HL-60 (cell line): ENCODE results near the gene ZNF185.
"Not testable (repeated sequence)": the region's sequence is repeated elsewhere in the genome, so short reads cannot be mapped to it uniquely, and the experiment has no call there.

ENCODE experiments used
- DNase-seq, 2 experiments: peaks; one replicate each; pipeline ENCODE4 v3.0.0-alpha.2; 2010 to 2020; ENCODE audit warnings: low read depth in 1 of 2, low spot score in 1 of 2
- H3K27ac ChIP-seq: fragments of 250-450 bp; sonication (Bioruptor Pico); replicated peaks from 2 replicates; pipeline ENCODE4 v1.5.1; 2020; ENCODE audit warnings: mild to moderate bottlenecking, moderate library complexity
- H3K27me3 ChIP-seq: fragments of 250-450 bp; sonication (Bioruptor Pico); 2 replicates; pipeline ENCODE4 v1.5.1; 2021; ENCODE audit warnings: mild to moderate bottlenecking, moderate library complexity; ENCODE audit not compliant: insufficient read depth, poor library complexity, severe bottlenecking
- H3K4me3 ChIP-seq: replicated peaks from 2 replicates; pipeline ENCODE4 v1.5.1; 2011; ENCODE audit warnings: mild to moderate bottlenecking, control low read depth, low read length; ENCODE audit not compliant: insufficient read depth
- GABPA ChIP-seq: IDR thresholded peaks from 2 replicates; pipeline ENCODE4 v1.6.1; 2012; ENCODE audit warnings: low read depth
- POLR2AphosphoS5 ChIP-seq: IDR thresholded peaks from 2 replicates; pipeline ENCODE4 v1.6.1; 2012; ENCODE audit warnings: low read depth
- SPI1 ChIP-seq: IDR thresholded peaks from 2 replicates; pipeline ENCODE4 v1.6.1; 2012; ENCODE audit warnings: low read depth, mild to moderate bottlenecking, borderline replicate concordance
- TF ChIP-seq, protein P1 (sequence below): IDR thresholded peaks from 2 replicates; pipeline ENCODE4 v1.6.1; 2012; ENCODE audit warnings: low read depth; ENCODE audit not compliant: insufficient replicate concordance
- TF ChIP-seq, protein P2 (sequence below): IDR thresholded peaks from one replicate; pipeline ENCODE4 v1.5.1; 2011; ENCODE audit warnings: low read length, control low read depth, inconsistent platforms; ENCODE audit not compliant: insufficient read depth

ZNF185 gene

DNA sequence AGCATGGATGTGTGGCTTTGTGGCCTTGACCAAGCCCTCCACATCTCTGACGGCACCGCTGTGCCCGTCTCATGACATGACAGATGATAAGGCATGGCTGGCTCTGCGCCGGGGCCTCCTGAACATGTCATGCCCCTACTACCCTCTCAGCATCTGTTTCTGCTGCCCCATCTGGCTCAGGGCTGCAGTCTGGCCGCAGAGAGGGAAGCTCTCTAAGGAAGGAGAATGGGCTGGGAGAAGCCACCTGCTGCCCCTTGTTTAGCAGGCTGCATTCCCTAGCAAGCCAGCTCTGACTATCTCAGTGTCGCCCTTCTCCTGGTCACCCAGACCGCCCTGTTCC lies 7.2 kb downstream of the ZNF185 start:
- H3K27ac ChIP-seq, result no peak overlapping the region
- no peaks in the 10 kb centered on the region for H3K27me3 ChIP-seq
- TF ChIP-seq SPI1, result no peak
- TF ChIP-seq, protein P1, sequence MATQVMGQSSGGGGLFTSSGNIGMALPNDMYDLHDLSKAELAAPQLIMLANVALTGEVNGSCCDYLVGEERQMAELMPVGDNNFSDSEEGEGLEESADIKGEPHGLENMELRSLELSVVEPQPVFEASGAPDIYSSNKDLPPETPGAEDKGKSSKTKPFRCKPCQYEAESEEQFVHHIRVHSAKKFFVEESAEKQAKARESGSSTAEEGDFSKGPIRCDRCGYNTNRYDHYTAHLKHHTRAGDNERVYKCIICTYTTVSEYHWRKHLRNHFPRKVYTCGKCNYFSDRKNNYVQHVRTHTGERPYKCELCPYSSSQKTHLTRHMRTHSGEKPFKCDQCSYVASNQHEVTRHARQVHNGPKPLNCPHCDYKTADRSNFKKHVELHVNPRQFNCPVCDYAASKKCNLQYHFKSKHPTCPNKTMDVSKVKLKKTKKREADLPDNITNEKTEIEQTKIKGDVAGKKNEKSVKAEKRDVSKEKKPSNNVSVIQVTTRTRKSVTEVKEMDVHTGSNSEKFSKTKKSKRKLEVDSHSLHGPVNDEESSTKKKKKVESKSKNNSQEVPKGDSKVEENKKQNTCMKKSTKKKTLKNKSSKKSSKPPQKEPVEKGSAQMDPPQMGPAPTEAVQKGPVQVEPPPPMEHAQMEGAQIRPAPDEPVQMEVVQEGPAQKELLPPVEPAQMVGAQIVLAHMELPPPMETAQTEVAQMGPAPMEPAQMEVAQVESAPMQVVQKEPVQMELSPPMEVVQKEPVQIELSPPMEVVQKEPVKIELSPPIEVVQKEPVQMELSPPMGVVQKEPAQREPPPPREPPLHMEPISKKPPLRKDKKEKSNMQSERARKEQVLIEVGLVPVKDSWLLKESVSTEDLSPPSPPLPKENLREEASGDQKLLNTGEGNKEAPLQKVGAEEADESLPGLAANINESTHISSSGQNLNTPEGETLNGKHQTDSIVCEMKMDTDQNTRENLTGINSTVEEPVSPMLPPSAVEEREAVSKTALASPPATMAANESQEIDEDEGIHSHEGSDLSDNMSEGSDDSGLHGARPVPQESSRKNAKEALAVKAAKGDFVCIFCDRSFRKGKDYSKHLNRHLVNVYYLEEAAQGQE, result no peak
- no peak for TF ChIP-seq POLR2AphosphoS5
- TF ChIP-seq, protein P2, sequence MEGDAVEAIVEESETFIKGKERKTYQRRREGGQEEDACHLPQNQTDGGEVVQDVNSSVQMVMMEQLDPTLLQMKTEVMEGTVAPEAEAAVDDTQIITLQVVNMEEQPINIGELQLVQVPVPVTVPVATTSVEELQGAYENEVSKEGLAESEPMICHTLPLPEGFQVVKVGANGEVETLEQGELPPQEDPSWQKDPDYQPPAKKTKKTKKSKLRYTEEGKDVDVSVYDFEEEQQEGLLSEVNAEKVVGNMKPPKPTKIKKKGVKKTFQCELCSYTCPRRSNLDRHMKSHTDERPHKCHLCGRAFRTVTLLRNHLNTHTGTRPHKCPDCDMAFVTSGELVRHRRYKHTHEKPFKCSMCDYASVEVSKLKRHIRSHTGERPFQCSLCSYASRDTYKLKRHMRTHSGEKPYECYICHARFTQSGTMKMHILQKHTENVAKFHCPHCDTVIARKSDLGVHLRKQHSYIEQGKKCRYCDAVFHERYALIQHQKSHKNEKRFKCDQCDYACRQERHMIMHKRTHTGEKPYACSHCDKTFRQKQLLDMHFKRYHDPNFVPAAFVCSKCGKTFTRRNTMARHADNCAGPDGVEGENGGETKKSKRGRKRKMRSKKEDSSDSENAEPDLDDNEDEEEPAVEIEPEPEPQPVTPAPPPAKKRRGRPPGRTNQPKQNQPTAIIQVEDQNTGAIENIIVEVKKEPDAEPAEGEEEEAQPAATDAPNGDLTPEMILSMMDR, result no peak
- TF ChIP-seq GABPA, result no peak
- H3K4me3 ChIP-seq, result no peak overlapping the region
- no peak for DNase-seq

DNA sequence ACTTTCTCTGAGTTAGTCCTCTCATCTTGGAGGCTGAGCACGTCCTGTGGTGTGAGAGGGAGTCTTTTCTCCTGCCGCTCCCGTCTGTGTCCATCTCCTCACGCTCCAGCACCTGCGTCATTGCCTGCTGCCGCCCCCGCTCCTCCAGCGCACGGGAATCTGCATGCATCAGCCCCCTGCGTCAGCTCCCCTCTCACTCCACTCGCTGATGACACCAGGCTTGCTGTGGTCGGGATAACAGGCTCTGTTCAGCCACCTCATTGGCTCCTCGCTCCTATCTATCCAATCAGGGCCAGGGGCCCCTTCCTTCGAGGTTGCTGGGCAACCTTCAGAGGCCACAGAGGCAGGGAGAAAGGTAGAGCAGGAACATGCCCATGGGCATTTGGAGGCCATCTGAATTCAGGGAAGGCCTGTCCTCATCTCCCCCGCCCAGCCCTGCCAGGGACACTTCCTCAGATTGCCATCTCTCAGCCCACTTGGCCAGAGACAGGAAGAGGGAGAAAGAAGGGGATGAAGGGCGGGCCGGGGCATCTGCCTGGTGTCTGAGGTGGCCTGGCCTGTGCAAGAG lies 9.3 kb downstream of the ZNF185 start:
- DNase-seq, result no peak
- Histone ChIP-seq H3K27ac (no peak overlapping the region), H3K27me3 (no peaks in the 10 kb centered on the region), H3K4me3 (no peak overlapping the region)
- TF ChIP-seq POLR2AphosphoS5, result no peak
- no peak for TF ChIP-seq SPI1
- TF ChIP-seq, protein P1, result no peak
- no peak for TF ChIP-seq GABPA
- TF ChIP-seq, protein P2, result no peak

DNA sequence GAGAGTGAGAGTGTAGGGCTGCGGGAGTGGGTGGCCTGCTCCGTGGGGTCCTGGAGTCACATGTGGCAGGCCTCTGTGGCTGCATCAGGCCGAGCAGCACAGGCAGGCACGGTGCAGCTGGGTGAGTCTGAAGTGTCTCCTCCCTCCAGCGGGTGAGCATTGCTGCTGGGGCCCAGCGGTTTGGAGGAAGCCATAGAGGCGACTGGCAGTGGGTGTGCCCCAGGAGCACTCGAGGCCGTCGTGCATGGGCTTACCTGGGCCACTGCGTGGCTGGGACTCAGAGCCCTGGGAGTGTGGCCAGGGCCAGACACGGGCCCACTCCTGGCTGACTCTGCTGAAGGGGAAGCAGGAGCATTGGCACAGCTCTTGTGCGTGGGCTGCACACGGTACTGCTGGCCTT lies 10.6 kb downstream of the ZNF185 start:
- no peak for DNase-seq
- H3K27ac ChIP-seq, result no peak overlapping the region
- no peaks in the 10 kb centered on the region for H3K27me3 ChIP-seq
- TF ChIP-seq, protein P2, result no peak
- TF ChIP-seq, protein P1, result no peak
- TF ChIP-seq SPI1 (no peak), POLR2AphosphoS5 (no peak), GABPA (no peak)
- H3K4me3 ChIP-seq, result no peak overlapping the region

DNA sequence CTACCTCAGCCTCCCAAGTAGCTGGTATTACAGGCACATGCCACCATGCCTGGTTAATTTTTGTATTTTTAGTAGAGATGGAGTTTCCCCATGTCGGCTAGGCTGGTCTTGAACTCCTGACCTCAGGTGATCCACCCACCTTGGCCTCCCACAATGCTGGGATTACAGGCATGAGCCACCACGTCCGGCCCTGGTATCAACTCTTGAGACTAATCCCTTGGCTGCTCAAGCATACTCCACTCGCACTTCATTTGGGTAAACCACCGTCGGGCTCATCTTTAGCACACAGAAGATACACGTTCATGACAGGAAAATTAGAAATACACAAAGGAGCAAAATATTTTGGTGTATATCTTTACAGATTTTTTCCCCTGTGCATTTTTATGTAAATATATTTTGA lies 12.2 kb downstream of the ZNF185 start:
- H3K4me3 ChIP-seq, H3K27me3 ChIP-seq, H3K27ac ChIP-seq, DNase-seq: not testable (repeated sequence)
